ENCODE data around the gene ADAMTS17.

ADAMTS17 gene

GRCh38 chr15:100026041-100026440, 315.7 kb downstream of the ADAMTS17 start:
- DNase-seq (ENCODE audit: low read depth in 2 of 2), result no peak

- no peak for DNase-seq (ENCODE audit: low read depth in 2 of 2)
Measured at GRCh38 chr15:100022806-100023205, 319.0 kb downstream of the ADAMTS17 start.

- DNase-seq (ENCODE audit: low read depth in 2 of 2), result no peak
Measured at GRCh38 chr15:100022391-100022790, 319.4 kb downstream of the ADAMTS17 start.

GRCh38 chr15:100021653-100022052, 320.1 kb downstream of the ADAMTS17 start:
- DNase-seq (ENCODE audit: low read depth in 2 of 2), result no peak

- DNase-seq (ENCODE audit: low read depth in 2 of 2), result no peak
Measured at GRCh38 chr15:100020614-100021013, 321.2 kb downstream of the ADAMTS17 start.

DNA sequence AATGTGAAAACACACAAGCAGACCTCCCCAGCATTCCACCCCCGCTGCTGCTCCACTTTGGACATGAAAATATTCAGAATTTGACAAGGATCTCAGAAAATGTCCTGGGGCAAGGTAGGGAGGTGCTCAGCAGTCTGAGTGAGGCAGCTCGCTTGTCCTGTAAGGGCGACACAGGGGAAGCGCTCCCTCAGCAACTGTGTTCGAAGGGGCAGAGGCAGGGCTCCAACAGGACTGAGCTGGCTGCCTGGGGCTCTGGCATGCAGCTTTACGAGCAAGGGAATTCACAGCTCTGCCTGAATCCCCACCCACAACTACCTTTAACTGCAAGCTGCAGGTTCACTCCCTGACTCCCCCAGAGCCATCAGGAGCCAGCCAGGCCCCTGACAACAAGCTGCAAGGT, 321.6 kb downstream of the ADAMTS17 start:
- no peak for DNase-seq (ENCODE audit: low read depth in 2 of 2)

GRCh38 chr15:100019601-100020000, 322.2 kb downstream of the ADAMTS17 start:
- no peak for DNase-seq (ENCODE audit: low read depth in 2 of 2)

GRCh38 chr15:100018191-100018590, 323.6 kb downstream of the ADAMTS17 start:
- no peak for DNase-seq (ENCODE audit: low read depth in 2 of 2)

GRCh38 chr15:100017140-100017539, 324.6 kb downstream of the ADAMTS17 start:
- no peak for DNase-seq (ENCODE audit: low read depth in 2 of 2)

DNA sequence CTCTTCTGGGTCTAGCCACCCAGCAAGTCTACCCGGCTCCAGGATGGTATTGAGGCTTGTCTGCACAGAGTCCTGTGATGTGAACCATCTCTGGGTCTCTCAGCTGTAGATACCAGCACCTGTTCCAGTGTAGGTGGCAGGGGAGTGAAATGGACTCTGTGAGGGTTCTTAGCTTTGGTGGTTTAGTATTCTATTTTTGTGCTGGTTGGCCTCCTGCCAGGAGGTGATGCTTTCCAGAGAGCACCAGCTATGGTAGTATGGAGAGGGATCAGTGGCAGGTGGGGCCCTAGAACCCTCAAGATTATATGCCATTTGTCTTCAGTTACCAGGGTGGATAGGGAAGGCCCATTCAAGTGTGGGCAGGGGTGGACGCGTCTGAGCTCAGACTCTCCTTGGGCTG, 325.1 kb downstream of the ADAMTS17 start:
- no peak for DNase-seq (ENCODE audit: low read depth in 2 of 2)

DNA sequence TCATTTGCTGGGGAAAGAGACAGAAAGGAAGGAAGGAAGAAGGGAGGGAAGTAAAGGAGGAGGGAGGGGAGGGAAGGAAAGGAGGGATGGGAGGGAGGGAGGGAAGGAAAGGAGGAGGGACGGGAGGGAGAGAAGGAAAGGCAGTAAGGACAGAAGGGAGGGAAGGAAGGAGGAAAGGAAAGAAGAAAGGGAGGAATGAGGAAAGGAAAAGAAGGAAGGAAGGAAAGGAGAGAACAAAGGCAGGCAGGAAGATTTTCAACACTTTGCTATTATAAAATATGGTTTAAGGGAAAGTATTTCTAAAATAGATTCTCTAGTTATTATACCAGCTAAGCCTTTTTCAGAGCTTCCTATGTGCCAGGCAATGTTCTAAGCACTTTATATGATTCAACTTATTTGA, 330.5 kb downstream of the ADAMTS17 start:
- no peak for DNase-seq (ENCODE audit: low read depth in 2 of 2)

GRCh38 chr15:100009372-100009771, 332.4 kb downstream of the ADAMTS17 start:
- DNase-seq (ENCODE audit: low read depth in 2 of 2), result no peak

- DNase-seq (ENCODE audit: low read depth in 2 of 2), result no peak
Measured at GRCh38 chr15:100008258-100008657, 333.5 kb downstream of the ADAMTS17 start.

DNA sequence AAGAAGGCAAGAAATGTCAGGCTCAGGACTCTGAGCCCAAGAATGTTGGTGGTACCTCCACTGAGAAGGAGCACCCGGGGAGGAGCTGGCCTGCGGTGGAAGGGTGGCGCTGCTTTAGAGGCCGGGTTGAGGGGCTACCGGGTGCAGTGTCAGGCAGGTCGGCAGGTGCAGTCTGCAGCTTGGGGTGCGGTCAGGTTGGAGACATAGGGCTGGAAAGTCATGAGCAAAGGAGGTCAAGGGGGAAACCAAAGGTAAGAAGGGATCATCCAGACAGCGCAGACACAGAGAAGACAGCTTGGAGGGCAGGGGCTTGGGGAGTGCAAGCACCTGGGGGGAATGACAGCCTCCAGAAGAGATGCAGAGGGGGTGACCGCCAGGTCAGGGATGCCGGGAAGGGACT, 334.2 kb downstream of the ADAMTS17 start:
- no peak for DNase-seq (ENCODE audit: low read depth in 2 of 2)

GRCh38 chr15:100005715-100006114, 336.1 kb downstream of the ADAMTS17 start:
- DNase-seq (ENCODE audit: low read depth in 2 of 2), result no peak

- peak; percentile 45 to 49 for DNase-seq (ENCODE audit: low read depth in 2 of 2)
Measured at GRCh38 chr15:100005013-100005412, 336.8 kb downstream of the ADAMTS17 start.

DNA sequence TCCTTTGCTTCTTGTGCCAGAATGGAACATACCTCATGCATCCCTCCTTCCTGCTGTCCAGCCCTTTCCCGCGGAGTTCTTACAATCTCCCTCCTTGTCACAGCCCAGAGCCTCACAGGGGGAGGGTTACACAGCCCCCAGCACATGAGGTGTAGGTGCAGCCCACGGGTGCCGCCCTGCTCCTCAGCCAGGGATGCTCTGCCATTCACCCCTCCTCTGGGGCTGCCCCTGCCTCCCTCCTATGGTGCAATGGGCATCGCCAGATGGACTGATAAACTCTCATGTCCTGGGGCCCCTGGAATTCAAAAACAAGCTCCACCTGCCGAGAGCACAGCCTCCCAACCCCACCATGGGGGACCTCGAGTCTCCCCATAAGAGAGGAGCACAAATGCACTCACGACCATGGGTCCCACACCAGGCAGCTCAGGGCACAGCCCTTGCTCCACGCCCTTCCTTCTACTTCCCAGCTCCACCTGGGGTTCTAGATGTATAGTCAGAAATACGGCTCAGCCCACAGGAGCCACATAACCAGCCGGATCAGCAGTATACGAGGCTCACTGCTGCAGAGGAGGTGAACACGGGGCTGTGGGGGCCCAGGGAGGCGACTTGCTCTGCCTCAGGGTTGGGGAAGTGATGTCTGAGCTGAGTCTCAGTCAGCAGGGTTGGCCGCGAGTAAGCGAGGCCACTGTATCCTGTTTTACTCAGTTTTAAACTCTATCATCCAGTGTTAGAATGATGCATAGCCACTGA, 338.8 kb downstream of the ADAMTS17 start:
- no peak for DNase-seq (ENCODE audit: low read depth in 2 of 2)

- DNase-seq (ENCODE audit: low read depth in 2 of 2), result no peak
Measured at GRCh38 chr15:100002086-100002620, 339.6 kb downstream of the ADAMTS17 start.

- no peak for DNase-seq (ENCODE audit: low read depth in 2 of 2)
Measured at GRCh38 chr15:100001405-100001804, 340.4 kb downstream of the ADAMTS17 start.

DNA sequence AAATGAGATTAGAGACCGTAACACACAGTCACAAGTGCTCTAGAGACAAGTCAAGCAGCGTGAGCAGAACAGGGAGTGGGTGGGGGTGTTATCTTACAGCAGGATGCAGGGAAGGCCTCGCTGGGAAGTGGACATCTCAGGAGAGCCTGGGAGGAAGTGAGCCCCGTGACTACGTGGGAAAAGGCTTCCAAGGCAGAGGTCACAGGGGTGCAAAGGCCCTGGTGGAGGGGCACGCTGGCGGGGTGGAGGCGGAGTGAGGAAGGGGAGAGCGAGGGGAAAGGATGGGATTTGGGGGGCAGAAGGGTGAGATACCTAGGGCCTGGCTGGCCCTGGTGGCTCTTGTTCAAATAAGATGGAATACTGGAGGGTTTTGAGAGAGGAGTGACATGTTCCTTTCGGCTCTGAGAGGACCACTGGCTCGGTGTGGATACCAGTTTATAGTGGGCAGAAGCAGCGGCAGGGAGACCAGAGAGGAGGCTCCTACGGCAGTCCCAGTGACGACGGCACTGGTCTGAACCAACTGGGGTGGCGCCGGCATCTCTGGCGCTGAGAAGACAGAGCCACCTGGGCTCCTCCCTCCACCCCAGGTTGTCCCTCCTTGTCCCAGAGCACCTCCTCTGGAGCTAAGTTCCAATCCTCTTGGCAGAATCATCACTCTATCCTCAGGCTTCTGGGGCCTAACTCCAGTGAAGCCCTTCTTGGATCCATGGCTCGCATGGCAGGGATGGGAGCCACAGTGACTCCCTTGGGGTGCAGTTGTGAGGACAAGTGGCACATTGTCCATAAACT, 342.3 kb downstream of the ADAMTS17 start:
- no peak for DNase-seq (ENCODE audit: low read depth in 2 of 2)

DNA sequence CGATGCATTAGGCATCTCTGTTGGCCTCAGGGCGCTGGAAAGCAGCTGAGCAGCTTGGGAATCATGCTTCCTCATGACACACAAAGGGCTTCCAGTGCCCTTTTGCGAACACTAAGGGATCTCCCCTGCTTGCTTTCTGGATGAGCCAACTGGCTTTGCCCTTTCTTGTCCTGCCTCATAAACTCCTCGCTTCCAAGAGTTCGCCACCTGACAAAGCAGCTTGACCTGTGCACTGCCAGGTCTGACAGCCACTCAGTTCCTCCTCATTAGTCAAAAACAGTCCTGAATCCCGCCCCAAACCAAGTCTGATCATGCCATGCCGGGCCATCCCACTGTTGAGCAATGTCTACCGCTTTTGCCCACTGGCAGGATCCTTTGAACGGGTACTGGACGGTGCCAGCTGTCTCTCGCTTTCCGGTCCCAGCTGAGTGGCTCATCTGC, 343.1 kb downstream of the ADAMTS17 start:
- no peak for DNase-seq (ENCODE audit: low read depth in 2 of 2)

DNA sequence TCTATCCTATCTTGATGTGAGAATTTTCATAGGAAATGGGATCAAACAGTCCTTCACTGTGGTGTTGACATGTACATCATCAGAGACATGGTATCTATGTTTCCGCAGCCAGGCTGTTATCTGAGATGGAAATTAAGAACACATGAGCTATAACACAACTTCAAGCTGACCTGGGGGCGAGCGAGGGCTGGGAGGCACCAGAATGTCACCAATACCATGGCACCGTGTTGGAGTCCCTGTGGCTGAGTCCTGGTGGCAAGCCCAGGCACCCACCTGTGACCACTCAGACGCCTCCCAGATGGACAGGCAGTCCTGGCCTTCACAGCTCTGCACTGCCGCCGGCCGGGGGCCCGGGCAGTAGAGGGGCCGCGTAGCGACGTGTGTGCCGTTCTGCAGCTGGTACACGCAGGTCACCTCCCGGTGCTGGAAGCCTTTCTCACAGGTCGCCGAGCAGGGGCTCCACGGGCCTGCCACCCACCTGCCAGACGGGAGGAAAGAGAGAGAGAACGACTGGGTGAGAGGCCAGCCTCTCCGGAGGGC, 344.6 kb downstream of the ADAMTS17 start:
- no peak for DNase-seq (ENCODE audit: low read depth in 2 of 2)

GRCh38 chr15:99996660-99997059, 345.1 kb downstream of the ADAMTS17 start:
- no peak for DNase-seq (ENCODE audit: low read depth in 2 of 2)
